HuH-7.5 (cell line): ENCODE data around the gene FFAR1.
"Not testable (repeated sequence)": the region's sequence is repeated elsewhere in the genome, so short reads cannot be mapped to it uniquely, and the experiment has no call there.

ENCODE experiments used
- DNase-seq: peaks from one replicate; pipeline ENCODE4 v3.0.0; 2011; ENCODE audit warnings: low spot score

FFAR1 gene

GRCh38 chr19:35362261-35363000 is 14.7 kb downstream of the FFAR1 start:
- DNase-seq: no peak

- DNase-seq: no peak
Measured at GRCh38 chr19:35363001-35363590, 15.4 kb downstream of the FFAR1 start.

GRCh38 chr19:35363711-35364425 is 16.2 kb downstream of the FFAR1 start:
- DNase-seq: no peak

DNA sequence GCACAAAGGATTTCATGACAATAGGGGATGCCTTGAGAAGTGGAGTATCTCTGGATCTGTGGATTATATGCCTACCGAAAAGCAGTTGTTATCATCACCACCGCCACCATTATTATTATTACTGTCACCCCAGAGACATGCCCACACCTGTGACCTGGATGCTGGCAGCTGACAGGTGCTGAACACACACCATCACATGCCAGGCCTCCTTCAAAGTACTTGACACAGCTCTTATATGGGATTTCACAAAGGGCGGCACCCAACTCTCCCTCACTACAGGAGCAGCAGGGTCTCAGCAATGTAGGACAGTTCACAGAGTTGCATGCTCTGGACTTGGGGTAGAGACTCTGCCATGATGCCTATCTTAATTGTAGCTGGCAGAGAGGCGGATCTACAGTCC is 17.6 kb downstream of the FFAR1 start:
- DNase-seq: no peak

GRCh38 chr19:35368378-35368777 is 20.7 kb downstream of the FFAR1 start:
- DNase-seq: no peak

GRCh38 chr19:35369522-35369921 is 21.8 kb downstream of the FFAR1 start:
- DNase-seq: no peak

GRCh38 chr19:35370722-35371121 is 23.0 kb downstream of the FFAR1 start, which contains the start of gene GPR42:
Gene GPR42 (plus strand): TSS chr19:35371068. CDS start chr19:35371360, 292 bp downstream.
- no peak for DNase-seq

DNA sequence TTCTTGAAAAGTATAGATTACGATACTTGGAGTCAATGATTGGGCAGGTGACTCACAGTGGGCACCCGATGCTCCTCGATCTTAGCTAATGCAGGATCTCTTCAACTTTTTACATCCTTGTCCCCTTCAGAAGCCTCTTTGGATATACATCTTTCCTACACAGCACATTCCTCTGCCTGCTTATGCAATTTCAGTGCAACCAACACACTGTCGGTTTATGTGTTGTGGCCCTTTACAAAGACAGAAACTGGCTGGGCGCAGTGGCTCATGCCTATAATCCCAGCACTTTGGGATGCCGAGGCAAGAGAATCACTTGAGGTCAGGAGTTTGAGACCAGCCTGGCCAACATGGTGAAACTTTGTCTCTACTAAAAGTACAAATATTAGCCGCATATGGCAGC is 25.8 kb downstream of the FFAR1 start:
- DNase-seq: no peak

GRCh38 chr19:35374031-35374430 is 26.3 kb downstream of the FFAR1 start:
- not testable (repeated sequence) for DNase-seq

DNA sequence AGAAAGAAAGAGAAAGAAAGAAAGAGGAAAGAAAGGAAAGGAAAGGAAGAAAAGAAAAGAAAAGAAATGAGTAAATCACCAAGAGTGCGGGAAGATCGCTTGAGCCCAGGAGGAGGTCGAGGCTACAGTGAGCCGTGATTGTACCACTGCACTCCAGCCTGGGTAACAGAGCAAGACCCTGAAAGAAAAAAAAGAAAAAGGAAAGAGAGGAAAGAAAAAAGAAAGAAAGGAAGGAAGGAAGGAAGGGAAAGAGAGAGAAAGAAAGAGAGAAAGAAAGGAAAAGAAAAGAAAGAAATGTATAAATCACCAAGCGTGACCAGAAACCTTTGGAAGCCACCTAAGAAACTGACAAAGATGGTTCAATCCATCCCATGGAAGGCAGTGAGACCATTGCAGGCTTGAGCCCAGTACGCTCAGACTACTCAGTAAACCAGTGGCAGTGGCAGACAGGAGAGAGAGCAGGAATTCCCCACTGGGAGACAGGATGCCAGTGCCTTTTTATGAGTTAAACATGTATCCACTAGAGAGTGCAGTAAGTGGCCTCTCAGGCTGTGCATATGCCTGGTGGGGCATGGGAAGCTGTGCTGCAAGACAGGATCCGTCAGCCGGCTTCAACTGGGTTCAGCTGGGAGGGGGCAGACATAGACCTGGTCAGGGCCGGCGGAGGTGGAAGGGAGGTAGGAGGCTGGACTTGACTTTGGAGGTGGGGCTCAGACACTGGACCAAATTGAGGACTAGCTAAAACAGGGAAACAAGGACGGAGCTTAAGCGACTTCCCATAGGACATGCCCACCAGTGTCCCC is 28.0 kb downstream of the FFAR1 start:
- DNase-seq: no peak

DNA sequence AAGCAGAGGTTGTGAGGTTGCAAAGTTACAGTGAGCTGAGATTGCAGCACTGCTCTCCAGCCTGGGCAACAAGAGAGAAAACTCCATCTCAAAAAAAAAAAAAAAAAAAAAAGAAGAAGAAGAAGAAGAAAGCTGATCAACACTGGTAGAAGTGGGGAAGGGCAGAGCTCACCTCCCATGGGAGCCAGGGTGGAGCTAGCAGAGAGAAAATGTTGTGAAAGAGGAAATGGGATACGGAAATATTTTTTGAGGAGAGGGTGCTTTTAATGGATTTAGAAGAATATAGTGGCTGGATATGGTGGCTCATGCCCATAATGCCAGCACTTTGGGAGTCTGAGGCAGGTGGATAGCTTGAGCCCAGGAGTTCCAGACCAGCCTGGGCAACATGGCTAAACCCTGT is 30.0 kb downstream of the FFAR1 start:
- DNase-seq: no peak

GRCh38 chr19:35378356-35378755 is 30.7 kb downstream of the FFAR1 start:
- DNase-seq: no peak

DNA sequence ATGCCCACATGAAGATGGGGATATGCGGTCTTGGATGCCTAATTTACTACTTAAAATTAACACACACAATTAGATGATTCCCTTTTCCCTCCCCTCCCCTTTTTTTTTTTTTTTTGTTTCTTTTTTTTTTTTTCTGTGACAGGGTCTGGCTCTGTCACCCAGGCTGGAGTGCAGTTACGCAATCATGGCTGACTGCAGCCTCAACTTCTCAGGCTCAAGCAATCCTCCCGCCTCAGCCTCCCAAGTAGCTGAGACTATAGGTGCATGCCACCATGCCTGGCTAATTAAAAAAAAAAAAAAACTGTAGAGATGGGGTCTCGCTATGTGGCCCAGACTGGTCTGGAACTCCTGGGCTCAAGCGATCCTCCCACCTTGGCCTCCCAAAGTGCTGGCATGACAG is 31.8 kb downstream of the FFAR1 start:
- not testable (repeated sequence) for DNase-seq

DNA sequence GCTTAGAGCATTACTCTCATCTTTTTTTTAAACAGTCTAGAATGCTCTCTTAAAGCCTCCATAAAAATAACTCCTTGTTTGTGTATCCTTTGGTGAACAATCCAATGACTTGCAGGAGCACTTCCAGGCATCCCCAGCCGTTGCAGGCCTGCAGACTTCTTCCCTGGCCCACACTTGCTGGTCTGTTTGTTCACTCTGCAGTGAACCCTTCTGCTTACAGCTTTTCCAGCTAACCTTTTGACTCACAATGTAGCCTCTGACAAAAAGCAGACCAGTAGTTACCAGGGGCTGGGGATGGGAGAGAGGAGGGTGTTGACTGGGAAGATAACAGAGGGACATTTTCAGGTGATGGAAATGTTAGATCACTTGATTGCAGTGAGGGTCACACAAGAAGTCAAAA is 32.3 kb downstream of the FFAR1 start:
- no peak for DNase-seq

- no peak for DNase-seq
Measured at GRCh38 chr19:35380450-35381124, 32.9 kb downstream of the FFAR1 start.

- DNase-seq: no peak
Measured at GRCh38 chr19:35381318-35381717, 33.6 kb downstream of the FFAR1 start.

- no peak for DNase-seq
Measured at GRCh38 chr19:35381926-35382325, 34.2 kb downstream of the FFAR1 start.

DNA sequence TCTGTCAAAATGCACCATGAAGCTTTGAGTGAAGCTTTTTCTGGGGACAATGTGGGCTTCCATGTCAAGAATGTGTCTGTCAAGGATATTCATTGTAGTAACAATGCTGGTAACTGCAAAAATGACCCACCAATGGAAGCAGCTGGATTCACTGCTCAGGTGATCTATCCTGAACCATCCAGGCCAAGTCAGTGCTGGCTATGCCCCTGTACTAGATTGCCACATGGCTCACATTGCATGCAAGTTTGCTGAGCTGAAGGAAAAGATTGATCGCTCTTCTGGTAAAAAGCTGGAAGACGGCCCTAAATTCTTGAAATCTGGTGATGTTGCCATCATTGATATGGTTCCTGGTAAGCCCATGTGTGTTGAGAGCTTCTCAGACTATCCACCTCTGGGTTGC is 35.8 kb downstream of the FFAR1 start:
- DNase-seq: no peak

GRCh38 chr19:35388277-35389054 is 40.8 kb downstream of the FFAR1 start:
- DNase-seq: no peak

DNA sequence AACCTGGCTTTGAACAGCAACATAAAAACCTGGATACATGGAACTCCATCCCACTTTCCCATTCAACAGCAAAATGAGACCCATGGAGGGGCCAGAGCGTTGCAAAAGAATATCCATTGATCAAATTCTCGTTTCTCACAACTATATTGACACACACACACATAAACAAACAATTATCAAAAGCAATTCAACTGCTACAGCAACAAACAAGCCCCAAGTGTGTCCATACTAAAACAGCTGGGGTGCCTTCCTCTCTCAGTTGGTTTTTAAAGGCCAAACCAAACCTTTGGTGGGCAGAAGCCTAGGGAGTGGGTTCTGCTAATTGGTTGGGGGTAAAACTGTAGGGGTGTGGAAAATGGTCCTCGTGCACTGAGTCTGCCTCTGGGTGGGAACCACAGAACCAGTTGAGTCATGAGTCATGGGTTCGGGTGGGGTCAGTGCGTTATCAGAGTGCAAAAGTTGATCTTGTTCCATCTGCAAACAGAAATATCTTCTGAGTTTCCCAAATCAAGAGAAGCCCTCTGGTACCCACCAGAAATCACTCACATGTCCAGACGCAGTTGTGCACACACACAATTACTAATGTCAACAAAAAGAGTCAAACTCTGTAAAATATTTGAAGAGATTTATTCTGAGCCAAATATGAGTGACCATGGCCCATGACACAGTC is 41.6 kb downstream of the FFAR1 start:
- no peak for DNase-seq
